22Rv1 (cell line): ENCODE measurements around the gene MDFIC.

ENCODE experiments used
- H3K27ac ChIP-seq: fragments of 450-650 bp; 2 replicates; pipeline ENCODE4 v1.5.1; 2017
- ZFX ChIP-seq: fragments of 450-650 bp; IDR thresholded peaks from 2 replicates; pipeline ENCODE4 v1.6.1; 2017; ENCODE audit warnings: antibody characterized with exemption, borderline replicate concordance
- TF ChIP-seq, protein P1 (sequence below): fragments of 450-650 bp; IDR thresholded peaks from 2 replicates; pipeline ENCODE4 v1.5.1; 2017; ENCODE audit warnings: mild to moderate bottlenecking

The MDFIC gene

DNA sequence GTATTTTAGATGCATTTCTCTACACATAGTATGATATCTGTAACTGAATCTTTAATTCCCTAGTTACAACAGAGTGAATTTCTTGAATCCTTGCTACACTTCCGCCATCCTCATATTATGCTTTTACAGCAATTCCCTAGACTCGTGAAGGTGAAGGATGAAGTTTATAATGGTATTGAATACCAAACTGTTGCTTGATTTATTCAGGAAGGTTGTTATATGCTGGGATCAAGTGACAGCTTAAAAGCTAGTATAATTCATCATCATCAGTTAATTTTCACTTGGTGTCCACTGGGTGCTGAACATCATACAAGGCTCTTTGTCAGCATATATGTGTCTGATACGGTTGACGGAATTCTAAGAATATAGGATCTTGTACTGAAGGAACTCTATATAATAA, 47.2 kb downstream of the MDFIC start:
- no peak overlapping the region for H3K27ac ChIP-seq
- TF ChIP-seq, protein P1, sequence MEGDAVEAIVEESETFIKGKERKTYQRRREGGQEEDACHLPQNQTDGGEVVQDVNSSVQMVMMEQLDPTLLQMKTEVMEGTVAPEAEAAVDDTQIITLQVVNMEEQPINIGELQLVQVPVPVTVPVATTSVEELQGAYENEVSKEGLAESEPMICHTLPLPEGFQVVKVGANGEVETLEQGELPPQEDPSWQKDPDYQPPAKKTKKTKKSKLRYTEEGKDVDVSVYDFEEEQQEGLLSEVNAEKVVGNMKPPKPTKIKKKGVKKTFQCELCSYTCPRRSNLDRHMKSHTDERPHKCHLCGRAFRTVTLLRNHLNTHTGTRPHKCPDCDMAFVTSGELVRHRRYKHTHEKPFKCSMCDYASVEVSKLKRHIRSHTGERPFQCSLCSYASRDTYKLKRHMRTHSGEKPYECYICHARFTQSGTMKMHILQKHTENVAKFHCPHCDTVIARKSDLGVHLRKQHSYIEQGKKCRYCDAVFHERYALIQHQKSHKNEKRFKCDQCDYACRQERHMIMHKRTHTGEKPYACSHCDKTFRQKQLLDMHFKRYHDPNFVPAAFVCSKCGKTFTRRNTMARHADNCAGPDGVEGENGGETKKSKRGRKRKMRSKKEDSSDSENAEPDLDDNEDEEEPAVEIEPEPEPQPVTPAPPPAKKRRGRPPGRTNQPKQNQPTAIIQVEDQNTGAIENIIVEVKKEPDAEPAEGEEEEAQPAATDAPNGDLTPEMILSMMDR = no peak
- TF ChIP-seq ZFX = no peak

DNA sequence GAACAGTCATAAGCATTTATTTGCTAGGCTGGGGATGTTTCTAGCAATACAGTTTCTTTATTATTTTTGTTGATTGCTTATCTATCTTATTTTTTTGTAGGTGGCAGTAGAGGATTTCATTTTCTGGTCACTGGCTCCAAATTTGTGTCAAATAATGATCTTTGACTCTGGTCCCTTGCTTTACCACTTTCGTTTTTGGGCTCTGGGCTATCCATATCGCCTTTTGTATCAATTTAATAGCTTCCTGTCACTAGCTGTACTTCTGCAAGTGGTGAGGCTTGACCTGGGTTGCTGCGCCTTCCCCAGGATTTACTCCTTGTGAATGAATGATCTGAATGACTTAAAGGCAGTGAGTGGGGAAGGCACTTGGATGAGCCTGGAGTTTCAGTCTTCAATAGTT, 48.4 kb downstream of the MDFIC start:
- TF ChIP-seq, protein P1 = no peak
- no peak overlapping the region for H3K27ac ChIP-seq

DNA sequence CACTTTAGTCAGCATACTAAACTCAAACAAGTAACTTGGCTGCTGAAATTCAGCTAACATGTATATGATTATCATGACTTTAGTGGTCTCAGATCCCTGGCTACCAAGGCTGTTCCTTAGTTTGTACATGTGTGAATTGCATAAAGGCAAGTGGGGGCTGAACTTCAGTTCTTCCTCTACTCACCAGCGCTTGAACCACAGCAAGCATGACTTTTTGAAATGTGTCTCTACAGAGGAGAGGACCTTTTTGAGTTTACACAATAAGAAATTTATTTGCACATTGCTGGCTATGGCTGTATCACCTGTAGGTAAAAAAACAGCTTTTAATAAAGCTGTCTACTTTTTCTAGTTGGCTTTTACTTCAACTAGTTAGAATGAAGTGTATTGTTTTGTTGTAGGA, 48.8 kb downstream of the MDFIC start:
- TF ChIP-seq ZFX = no peak
- TF ChIP-seq, protein P1 = no peak
- no peak overlapping the region for H3K27ac ChIP-seq

DNA sequence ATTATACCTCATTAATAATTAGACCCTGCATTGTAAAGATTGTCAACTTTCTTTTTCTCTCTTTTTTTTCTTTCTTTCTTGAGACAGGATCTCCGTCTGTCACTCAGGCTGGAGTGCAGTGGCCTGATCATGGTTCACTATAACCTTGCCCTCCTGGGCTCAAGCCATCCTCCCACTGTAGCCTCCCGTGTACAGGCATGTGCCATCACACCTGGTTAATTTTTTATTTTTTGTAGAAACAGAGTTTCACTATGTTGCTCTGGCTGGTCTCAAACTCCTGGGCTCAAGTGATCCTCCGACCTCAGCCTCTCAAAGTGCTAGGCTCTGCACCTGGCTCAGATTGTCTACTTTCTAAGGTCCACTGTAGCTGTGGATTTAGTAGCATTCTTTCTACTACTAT, 50.7 kb downstream of the MDFIC start:
- H3K27ac ChIP-seq = no peak overlapping the region
- TF ChIP-seq, protein P1 = no peak

DNA sequence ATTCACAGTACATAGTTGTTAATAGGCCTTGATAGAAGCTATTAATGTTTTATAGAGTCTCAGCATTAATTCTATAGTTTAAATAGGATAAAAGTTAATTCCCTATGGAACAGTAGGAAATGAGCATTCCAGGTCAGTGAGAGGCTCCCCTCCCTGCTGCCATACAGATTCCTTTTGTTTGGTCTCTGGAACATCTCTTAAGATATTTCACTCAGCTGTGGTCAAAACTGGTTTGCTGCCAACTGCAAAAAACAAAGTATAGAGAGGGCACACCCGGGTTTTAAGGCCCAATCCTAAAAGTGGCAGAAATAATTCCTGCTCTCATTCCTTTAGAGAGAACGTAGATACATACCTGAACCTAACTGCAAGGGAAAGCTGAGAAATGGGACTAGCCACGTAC, 51.3 kb downstream of the MDFIC start:
- no peak for TF ChIP-seq ZFX
- TF ChIP-seq, protein P1 = no peak
- no peak overlapping the region for H3K27ac ChIP-seq

DNA sequence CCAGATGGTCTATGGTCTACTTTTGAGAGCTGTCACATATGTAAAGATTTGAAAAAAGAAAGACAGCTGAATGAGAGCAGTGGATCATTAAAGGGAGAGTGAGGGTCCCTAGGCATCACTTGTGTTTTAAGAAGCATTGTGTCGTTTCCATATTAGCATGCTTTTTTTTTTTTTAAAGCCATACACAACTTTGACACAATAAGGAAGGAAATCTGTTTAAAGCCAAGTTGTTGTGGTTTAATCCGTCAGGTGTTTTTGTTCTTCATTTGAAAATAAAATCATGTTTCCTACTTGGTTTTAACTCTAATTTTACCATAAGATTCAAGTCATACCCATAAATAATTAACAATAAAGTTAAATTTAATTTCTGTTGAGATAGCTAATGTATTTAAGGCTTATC, 53.5 kb downstream of the MDFIC start:
- no peak overlapping the region for H3K27ac ChIP-seq
- TF ChIP-seq, protein P1 = no peak
- no peak for TF ChIP-seq ZFX

DNA sequence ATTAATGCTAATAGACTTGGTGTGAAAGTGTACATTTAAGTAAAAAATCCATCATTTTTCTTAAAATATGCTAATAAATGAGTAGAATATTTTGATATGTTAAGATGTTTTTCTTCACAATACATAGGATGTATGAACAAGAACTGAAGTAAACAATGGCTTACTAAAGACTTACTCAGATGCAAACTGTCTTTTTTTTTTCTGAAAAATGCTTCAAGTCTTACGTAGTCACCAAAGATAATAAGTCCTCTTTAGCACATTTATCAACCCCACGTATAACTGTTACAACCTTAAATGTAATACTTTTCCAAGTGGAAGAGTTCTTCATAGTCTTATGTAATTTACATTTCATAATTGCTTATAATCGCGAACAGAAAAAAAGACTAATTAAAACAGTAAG, 54.8 kb downstream of the MDFIC start:
- H3K27ac ChIP-seq = no peak overlapping the region
- no peak for TF ChIP-seq ZFX
- TF ChIP-seq, protein P1 = no peak
